ENCODE results near the gene FANCG. TPM values are rescaled to one million over a fixed set of nuclear protein-coding genes. Genes with fewer than 3 reads are reported as not detected.

The FANCG gene
- total RNA-seq, 2 donors from 2014 or later = 94.7 to 112 TPM

DNA sequence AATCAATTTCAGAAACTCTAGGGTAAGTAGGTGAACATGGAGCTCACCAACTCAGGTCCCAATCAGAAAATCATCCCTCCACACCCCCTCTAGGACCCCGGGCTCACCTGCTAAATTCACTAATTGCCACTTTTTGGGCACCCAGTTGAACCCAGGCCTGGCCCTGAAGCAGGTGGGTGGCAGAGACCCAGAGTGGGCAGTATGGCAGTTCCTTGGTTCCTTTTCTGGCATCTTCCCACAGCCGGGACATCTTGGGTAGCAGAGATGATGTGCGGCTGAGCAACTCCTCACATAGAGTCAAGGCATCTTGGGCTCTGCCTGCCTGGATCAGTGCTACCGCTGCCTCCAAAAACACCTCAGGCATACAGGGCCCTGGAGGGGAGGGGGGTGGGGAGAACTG, 4.4 kb downstream of the FANCG start:
- Mint-ChIP-seq H3K27me3 (ENCODE audit: insufficient read depth) (no peaks in the 10 kb centered on the region), H3K9me3 (no peaks in the 10 kb centered on the region), H3K4me3 (no peak overlapping the region), H3K27ac (no peak overlapping the region), H3K4me1 (peaks cover 21% of the 10 kb centered on the region), H3K36me3 (ENCODE audit: low read depth) (peaks cover 55% of the 10 kb centered on the region)
- Histone ChIP-seq H3K4me3 (ENCODE audit: low read length) (no peak overlapping the region), H3K9ac (ENCODE audit: extremely low read depth, low read length, poor library complexity, severe bottlenecking) (no peak overlapping the region), H3K9me3 (ENCODE audit: control insufficient read depth, low read length) (no peaks in the 10 kb centered on the region), H3K27ac (ENCODE audit: low read depth, low read length) (no peak overlapping the region), H3K36me3 (ENCODE audit: control insufficient read depth, insufficient read depth, low read length) (peaks cover 51% of the 10 kb centered on the region), H3K4me1 (ENCODE audit: control insufficient read depth, insufficient read depth, low read length) (peaks cover 3% of the 10 kb centered on the region), H3K27me3 (ENCODE audit: control insufficient read depth, insufficient read depth, low read length, poor library complexity, severe bottlenecking) (no peaks in the 10 kb centered on the region)
- DNase-seq = no peak
- TF ChIP-seq, protein P1, sequence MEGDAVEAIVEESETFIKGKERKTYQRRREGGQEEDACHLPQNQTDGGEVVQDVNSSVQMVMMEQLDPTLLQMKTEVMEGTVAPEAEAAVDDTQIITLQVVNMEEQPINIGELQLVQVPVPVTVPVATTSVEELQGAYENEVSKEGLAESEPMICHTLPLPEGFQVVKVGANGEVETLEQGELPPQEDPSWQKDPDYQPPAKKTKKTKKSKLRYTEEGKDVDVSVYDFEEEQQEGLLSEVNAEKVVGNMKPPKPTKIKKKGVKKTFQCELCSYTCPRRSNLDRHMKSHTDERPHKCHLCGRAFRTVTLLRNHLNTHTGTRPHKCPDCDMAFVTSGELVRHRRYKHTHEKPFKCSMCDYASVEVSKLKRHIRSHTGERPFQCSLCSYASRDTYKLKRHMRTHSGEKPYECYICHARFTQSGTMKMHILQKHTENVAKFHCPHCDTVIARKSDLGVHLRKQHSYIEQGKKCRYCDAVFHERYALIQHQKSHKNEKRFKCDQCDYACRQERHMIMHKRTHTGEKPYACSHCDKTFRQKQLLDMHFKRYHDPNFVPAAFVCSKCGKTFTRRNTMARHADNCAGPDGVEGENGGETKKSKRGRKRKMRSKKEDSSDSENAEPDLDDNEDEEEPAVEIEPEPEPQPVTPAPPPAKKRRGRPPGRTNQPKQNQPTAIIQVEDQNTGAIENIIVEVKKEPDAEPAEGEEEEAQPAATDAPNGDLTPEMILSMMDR (conservative IDR thresholded peaks at IDR 0.05) = no peak
- WGBS, 2 experiments (ENCODE audit: insufficient coverage in 1 of 2, insufficient read length in 1 of 2) = 94 to 100% methylated on average over 2 to 4 of the region's 4 CpGs

DNA sequence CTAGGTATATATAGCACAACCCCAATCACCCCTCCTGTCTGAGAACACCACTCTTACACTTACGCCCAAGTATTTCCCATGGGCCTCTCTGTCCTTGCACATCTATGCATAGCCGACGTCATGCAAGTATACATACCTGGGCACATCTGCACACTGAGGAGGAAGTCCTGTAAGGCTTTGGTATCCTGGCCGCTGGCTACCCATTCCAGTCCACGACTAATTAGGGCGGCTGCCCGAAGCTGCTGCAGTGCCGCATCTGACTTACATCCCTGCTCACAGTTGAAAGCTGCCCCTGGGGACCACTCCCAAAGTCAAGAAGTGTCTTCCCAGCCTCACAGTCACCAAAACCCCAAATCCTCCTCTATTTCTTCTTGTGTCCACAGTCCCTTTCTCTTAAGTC, 5.0 kb downstream of the FANCG start:
- no peak overlapping the region for H3K4me3 ChIP-seq (ENCODE audit: low read length)
- H3K27me3 ChIP-seq (ENCODE audit: control insufficient read depth, insufficient read depth, low read length, poor library complexity, severe bottlenecking) = no peaks in the 10 kb centered on the region
- no peaks in the 10 kb centered on the region for H3K9me3 ChIP-seq (ENCODE audit: control insufficient read depth, low read length)
- DNase-seq = no peak
- peaks cover 3% of the 10 kb centered on the region for H3K4me1 ChIP-seq (ENCODE audit: control insufficient read depth, insufficient read depth, low read length)
- H3K36me3 ChIP-seq (ENCODE audit: control insufficient read depth, insufficient read depth, low read length) = peaks cover 57% of the 10 kb centered on the region
- H3K4me1 Mint-ChIP-seq = peaks cover 25% of the 10 kb centered on the region
- H3K27me3 Mint-ChIP-seq (ENCODE audit: insufficient read depth) = no peaks in the 10 kb centered on the region
- WGBS, 2 experiments (ENCODE audit: insufficient coverage in 1 of 2, insufficient read length in 1 of 2) = 94 to 97% methylated on average over 8 of the region's 8 CpGs
- no peaks in the 10 kb centered on the region for H3K9me3 Mint-ChIP-seq
- no peak overlapping the region for H3K27ac ChIP-seq (ENCODE audit: low read depth, low read length)
- TF ChIP-seq, protein P1 (conservative IDR thresholded peaks at IDR 0.05) = no peak
- H3K27ac Mint-ChIP-seq = no peak overlapping the region
- peaks cover 57% of the 10 kb centered on the region for H3K36me3 Mint-ChIP-seq (ENCODE audit: low read depth)
- no peak overlapping the region for H3K4me3 Mint-ChIP-seq
- no peak overlapping the region for H3K9ac ChIP-seq (ENCODE audit: extremely low read depth, low read length, poor library complexity, severe bottlenecking)

DNA sequence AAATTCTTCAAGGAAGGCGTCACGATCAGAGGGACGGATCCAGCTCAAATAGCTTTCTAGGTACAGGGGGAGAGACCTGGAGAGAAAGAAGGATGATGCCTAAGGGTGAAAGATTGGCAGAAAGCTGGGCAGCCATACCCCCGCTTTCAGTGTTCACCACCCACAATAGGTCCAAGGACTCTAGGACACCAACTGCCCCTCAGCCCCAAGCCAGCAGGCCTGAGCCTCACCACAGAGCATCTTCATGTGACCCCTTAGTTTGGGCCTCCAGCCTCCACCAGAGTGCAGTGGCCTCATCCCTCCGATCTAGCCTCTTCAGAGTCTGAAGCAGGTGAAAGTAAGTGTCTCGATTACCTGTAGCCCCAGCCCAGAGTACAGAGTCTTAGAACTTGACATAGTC, 5.6 kb downstream of the FANCG start:
- Mint-ChIP-seq H3K4me3 (no peak overlapping the region), H3K36me3 (ENCODE audit: low read depth) (peaks cover 60% of the 10 kb centered on the region), H3K9me3 (no peaks in the 10 kb centered on the region), H3K27ac (peak overlapping the region; percentile 97), H3K4me1 (peaks cover 27% of the 10 kb centered on the region), H3K27me3 (ENCODE audit: insufficient read depth) (no peaks in the 10 kb centered on the region)
- H3K4me3 ChIP-seq (ENCODE audit: low read length) = no peak overlapping the region
- H3K9ac ChIP-seq (ENCODE audit: extremely low read depth, low read length, poor library complexity, severe bottlenecking) = no peak overlapping the region
- H3K36me3 ChIP-seq (ENCODE audit: control insufficient read depth, insufficient read depth, low read length) = peaks cover 63% of the 10 kb centered on the region
- TF ChIP-seq, protein P1 (conservative IDR thresholded peaks at IDR 0.05) = no peak
- DNase-seq = no peak
- peaks cover 3% of the 10 kb centered on the region for H3K4me1 ChIP-seq (ENCODE audit: control insufficient read depth, insufficient read depth, low read length)
- WGBS, 2 experiments (ENCODE audit: insufficient coverage in 1 of 2, insufficient read length in 1 of 2) = 93 to 99% methylated on average over 6 of the region's 6 CpGs
- no peaks in the 10 kb centered on the region for H3K9me3 ChIP-seq (ENCODE audit: control insufficient read depth, low read length)
- no peak overlapping the region for H3K27ac ChIP-seq (ENCODE audit: low read depth, low read length)
- no peaks in the 10 kb centered on the region for H3K27me3 ChIP-seq (ENCODE audit: control insufficient read depth, insufficient read depth, low read length, poor library complexity, severe bottlenecking)

Measured in endodermal cell (in vitro differentiated cells).